ENCODE results near the gene SERPINB5. TPM values are rescaled to one million over a fixed set of nuclear protein-coding genes. Genes with fewer than 3 reads are reported as not detected.

SERPINB5 gene
- total and polyA plus RNA-seq, 2 of the 13 experiments (the other 11 are each of a cell fraction or from before 2014, with no cell fraction given): not detected

- POLR2A ChIA-PET: no interaction called here
- 51% methylated on average over 2 of the region's 2 CpGs for WGBS (ENCODE audit: low lambda C conversion rate)
- Histone ChIP-seq H3K4me3 (replicated peaks in 1 of 3; ENCODE audit: insufficient read depth in 1 of 3, low read depth in 2 of 3, low read length in 3 of 3) (no peak overlapping the region), H2AFZ (ENCODE audit: low read length) (no peak overlapping the region), H4K20me1 (ENCODE audit: insufficient read depth, low read length) (no peaks in the 10 kb centered on the region), H3K4me1 (ENCODE audit: insufficient read depth, low read length) (no peaks in the 10 kb centered on the region), H3K9me3 (ENCODE audit: low read length) (no peaks in the 10 kb centered on the region), H3K9ac (ENCODE audit: insufficient read depth, low read depth, low read length) (no peak overlapping the region), H3K27ac (ENCODE audit: extremely low read length, insufficient read depth, low read length) (no peak overlapping the region), H3K27me3 (ENCODE audit: control insufficient read depth in 1 of 2, insufficient read depth in 2 of 2, low read length in 2 of 2) (0 out of 5 replicates have a peak, but pooled peaks cover 0 to 3% of the 10 kb centered on the region in 2 experiments), H3K4me2 (ENCODE audit: low read depth, low read length) (no peak overlapping the region), H3K79me2 (ENCODE audit: insufficient read depth, low read length) (no peaks in the 10 kb centered on the region), H3K36me3 (replicated peaks in 1 of 2; ENCODE audit: control insufficient read depth in 1 of 2, insufficient read depth in 2 of 2, low read length in 2 of 2) (no peaks in the 10 kb centered on the region)
- FAIRE-seq: no peak
- in situ Hi-C loops (cut with HindIII; ENCODE audit: extremely low pct_ligation_motif_present, low pct_unique_long_range_greater_than_20kb): no loop called here
- ATAC-seq: no peak
- DNase-seq (ENCODE audit: low spot score): no peak
- no peak for TF ChIP-seq TBX3 (IDR thresholded peaks at IDR 0.05; ENCODE audit: borderline replicate concordance)
- no peak for TF ChIP-seq SKIL (CRISPR knock-in tag; IDR thresholded peaks at IDR 0.05; ENCODE audit: borderline replicate concordance)
- TF ChIP-seq ATF3 (CRISPR knock-in tag; IDR thresholded peaks at IDR 0.05): no peak
- no peak for TF ChIP-seq MBD4 (IDR thresholded peaks at IDR 0.05; ENCODE audit: borderline replicate concordance, low read length)
- TF ChIP-seq ZNF704 (CRISPR knock-in tag; IDR thresholded peaks at IDR 0.05; ENCODE audit: borderline replicate concordance): no peak
- CTCF ChIA-PET (ENCODE audit: low intra/inter-chr PET ratio, low total read pairs): no interaction called here
- no TSS peak for BruUV-seq (replicated peaks)
- intact Hi-C loops (cut with micrococcal nuclease; ENCODE audit: unreplicated experiment): no loop called here
These were observed 18.9 kb downstream of the SERPINB5 start for GRCh38 chr18:63495675-63496074.
